HG03066 (cell line): ENCODE results near the gene SBNO2.
"Not testable (repeated sequence)": the region's sequence is repeated elsewhere in the genome, so short reads cannot be mapped to it uniquely, and the experiment has no call there.

Experiments used
- ATAC-seq: cut with Tn5 transposase; IDR thresholded peaks from one replicate; pipeline ENCODE4 v1.9.1; 2021; ENCODE audit warnings: low read depth; ENCODE audit not compliant: unreplicated experiment

Gene SBNO2

DNA sequence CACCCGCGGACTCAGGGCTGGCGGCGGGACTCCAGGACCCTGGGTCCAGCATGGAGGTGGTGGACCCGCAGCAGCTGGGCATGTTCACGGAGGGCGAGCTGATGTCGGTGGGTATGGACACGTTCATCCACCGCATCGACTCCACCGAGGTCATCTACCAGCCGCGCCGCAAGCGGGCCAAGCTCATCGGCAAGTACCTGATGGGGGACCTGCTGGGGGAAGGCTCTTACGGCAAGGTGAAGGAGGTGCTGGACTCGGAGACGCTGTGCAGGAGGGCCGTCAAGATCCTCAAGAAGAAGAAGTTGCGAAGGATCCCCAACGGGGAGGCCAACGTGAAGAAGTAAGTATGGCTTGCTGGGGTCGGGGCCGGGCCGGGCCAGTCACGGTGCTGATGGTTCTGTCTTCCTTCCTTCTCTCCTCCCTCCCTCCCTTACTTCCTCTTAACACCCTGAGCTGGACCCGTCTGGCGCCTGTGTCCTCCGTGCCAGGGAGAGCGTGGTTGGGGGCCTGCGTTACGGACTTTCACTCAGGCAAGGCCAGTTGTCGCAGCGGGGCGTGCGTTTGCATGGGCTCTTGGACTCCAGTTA, 32.9 kb upstream of the SBNO2 start:
- no peak for ATAC-seq

DNA sequence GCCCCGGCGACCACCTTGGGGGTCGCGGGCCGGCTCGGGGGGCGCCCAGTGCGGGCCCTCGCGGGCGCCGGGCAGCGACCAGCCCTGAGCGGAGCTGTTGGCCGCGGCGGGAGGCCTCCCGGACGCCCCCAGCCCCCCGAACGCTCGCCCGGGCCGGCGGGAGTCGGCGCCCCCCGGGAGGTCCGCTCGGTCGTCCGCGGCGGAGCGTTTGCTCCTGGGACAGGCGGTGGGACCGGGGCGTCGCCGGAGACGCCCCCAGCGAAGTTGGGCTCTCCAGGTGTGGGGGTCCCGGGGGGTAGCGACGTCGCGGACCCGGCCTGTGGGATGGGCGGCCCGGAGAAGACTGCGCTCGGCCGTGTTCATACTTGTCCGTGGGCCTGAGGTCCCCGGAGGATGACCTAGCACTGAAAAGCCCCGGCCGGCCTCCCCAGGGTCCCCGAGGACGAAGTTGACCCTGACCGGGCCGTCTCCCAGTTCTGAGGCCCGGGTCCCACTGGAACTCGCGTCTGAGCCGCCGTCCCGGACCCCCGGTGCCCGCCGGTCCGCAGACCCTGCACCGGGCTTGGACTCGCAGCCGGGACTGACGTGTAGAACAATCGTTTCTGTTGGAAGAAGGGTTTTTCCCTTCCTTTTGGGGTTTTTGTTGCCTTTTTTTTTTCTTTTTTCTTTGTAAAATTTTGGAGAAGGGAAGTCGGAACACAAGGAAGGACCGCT, 32.2 kb upstream of the SBNO2 start:
- no peak for ATAC-seq

DNA sequence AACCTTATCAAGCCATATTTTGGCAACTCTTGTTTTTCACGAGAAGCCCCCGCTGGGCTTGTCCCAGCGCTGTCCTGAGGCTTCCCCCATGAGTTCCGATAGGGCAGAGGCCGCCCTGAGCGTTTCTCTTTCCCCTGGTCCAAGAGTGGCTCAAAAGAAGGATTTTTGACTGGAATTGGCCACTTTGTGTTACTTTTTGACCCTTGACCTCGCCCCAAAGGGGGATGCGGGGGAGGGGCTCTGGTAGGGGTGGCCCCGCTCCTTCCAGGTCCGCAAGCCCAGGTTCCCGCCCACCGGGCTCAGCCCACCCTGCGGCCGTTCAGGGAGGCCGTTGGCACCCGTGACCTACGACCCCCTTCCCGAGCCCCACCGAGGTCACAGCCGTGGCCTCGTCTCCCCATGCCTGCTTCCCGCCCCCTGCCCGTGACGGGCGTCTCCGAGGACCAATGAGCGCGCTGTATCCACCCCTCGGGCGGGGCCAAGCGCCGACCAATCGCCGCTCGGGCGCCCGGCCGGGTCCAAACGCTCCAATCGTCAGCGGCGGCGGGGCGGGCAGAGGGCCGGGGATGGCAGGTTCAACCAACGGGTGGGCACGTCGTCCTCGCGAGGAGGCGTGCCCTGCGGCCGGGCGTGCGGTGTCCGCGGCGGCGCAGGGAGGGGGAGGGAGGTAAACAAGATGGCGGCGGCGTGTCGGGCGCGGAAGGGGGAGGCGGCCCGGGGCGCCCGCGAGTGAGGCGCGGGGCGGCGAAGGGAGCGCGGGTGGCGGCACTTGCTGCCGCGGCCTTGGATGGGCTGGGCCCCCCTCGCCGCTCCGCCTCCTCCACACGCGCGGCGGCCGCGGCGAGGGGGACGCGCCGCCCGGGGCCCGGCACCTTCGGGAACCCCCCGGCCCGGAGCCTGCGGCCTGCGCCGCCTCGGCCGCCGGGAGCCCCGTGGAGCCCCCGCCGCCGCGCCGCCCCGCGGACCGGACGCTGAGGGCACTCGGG, 31.3 kb upstream of the SBNO2 start, which contains the start of gene STK11:
STK11 (plus strand) TSS at position 665 of the 986 bp plus-strand sequence. CDS start 1,136 bp downstream, outside the sequence.
- peak; percentile 83 for ATAC-seq

DNA sequence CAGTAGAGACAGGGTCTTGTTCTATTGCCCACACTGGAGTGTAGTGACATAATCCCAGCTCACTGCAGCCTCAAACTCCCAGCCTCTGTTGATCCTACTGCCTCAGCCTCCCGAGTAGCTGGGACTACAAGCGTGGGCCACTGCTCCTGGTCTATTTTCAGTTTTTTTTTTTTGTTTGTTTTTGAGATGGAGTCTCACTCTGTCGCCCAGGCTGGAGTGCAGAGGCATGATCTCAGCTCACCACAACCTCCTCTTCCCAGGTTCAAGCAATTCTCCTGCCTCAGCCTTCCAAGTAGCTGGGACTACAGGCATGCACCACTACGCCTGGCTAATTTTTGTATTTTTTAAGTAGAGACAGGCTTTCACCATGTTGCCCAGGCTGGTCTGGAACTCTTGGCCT, 26.5 kb upstream of the SBNO2 start:
- ATAC-seq: not testable (repeated sequence)

DNA sequence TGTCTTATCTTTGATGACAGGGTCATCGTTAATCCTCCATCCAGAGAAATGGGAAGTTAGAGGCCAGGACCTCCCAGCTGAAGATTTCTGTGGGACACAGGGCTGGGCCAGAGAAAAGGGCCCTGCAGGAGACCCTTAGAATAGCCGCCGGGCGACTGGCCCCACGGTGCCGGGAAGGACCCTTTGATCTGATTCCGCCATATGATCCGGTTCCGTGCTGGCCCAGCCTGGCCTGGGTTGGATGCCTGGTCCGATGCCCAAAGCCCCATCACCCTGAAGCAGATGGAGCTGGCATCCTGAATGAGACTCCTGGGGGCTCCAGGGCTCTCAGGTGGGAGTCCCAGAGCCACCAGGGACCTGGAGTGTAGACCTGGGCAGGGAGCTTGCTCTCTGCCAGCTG, 25.5 kb upstream of the SBNO2 start:
- no peak for ATAC-seq

DNA sequence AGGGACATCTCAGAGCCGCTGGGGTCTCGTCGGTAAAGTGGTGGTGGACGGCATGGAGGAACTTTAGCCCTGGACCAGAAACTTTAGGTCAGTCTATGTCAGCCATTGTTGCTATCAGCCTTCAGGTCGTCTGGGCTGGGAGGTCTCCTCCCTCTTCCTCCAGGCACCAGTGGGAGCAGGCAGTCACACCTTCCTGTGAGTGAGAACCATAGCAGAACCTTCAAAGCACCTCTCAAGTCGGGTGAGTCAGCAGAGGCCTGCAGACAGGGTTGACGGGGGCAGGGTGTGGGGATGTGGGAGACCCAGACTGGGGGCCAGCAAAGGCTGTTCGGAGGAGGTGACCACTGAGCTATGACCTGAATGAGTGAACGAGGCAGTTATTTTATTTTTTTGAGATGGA, 15.4 kb upstream of the SBNO2 start:
- no peak for ATAC-seq

DNA sequence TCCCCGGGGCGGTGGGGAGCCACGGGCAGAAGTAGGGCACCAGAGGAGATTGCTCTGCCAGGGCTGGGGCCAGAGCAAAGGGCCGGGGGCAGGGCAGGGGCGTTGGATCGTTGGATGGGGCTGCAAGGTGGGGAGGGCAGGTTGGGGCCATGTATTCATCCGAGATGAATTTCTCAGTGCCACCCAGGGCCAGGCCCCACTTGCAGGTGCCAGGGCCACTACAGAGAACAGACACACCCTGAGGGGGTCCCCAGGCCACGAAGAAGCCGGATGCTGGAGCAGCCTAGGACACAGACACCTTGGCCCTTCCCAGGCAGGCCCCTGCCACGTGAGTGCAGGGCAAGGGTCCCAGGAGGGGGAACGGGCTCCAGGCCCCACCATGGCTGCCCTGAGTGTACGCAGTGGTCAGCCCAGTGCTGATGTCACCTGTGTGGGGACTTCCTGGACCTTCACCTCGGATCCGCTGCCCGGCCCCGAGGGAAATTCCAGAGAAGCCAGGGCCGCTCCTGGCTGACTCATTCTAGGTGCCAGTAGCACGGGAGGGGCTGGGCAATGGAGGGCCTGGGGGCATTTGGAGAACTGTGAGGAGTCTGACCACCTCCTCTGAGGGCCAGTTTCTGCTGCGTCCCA, 9.6 kb upstream of the SBNO2 start:
- no peak for ATAC-seq

DNA sequence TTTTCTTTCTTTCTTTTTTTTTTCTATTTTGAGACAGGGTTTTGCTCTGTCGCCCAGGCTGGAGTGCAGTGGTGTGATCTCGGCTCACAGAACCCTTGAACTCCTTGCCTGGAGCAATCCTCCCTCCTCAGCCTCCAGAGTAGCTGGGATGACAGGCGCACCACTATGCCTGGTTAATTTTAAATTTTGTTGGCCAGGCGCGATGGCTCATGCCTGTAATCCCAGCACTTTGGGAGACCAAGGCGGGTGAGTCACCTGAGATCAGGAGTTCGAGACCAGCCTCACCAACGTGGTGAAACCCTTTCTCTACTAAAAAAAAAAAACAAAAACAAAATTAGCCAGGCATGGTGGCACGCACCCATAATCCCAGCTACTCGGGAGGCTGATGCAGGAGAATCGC, 8.7 kb upstream of the SBNO2 start:
- no peak for ATAC-seq

DNA sequence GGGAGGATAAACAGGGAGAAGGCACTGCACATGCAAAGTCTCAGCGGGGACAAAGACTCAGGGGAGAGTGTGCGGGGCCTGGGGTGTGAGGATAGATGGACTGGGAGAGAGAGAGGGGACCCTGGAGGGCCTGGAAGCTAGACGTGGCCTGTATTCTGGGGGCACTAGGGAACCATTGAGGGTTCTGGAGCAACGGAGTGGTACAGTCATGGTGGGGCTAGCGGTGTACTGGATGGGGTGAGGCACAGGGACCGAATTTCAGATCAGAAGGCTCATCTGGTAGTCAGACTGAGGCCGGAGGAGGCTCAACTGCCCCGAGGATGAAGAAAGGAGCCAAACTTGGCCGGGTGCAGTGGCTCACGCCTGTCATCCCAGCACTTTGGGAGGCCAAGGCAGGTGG, 8.0 kb upstream of the SBNO2 start:
- no peak for ATAC-seq

DNA sequence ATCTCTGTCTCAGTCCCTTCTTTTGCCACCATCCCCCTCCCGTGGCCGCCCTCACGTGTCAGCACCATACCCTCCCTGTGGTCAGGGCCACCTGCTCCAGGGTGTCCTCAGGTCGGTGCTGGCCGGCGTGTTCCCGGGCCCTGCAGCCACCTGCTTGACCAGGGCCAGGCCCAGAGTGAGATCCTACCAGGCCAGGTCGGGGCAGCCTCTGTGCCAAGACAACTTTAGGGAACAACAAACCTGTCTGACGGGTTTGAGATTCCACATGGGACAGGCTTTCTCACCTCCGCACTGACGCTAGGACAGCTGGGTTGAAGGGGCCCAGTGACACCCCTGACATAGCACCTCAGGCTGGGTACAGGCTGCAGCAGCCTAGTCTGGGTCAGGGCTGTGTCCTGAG, 7.5 kb upstream of the SBNO2 start:
- ATAC-seq: no peak

DNA sequence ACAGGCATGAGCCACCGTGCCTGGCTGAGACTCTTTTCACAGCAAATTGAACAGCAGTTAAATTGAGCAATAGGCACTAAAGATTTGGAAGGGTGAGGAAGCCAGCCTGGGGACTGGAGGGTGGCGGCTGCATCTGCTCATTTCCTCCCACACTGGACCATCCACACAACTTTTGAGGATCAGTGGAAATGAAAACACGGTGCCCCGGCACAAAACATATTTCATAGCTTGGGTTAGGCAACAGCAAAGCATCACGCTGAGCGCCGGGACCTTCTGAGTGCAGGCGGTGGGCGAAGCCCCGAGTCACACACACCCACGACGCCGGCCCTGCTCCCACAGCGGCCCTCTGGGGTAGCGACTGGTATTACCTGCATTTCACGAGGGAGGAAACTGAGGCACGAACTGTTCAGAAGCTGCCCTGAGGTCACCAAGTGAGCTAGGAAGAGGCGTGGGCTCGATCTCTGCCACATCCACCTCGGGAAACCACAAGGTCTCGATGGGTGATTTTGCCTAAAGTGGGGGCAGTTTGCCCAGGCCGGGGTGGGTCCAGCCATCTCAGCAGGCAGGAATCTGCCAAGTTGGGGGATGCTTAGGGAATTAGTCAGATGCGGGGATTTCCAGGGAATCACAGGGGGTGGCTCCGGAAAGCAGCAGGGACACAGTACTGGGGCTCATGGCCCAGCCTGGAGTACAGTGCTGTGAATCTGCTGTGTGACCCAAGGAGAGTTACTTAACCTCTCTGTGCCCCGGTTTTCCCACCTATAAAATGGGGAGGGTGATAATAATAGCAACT, 3.5 kb upstream of the SBNO2 start:
- ATAC-seq: no peak

DNA sequence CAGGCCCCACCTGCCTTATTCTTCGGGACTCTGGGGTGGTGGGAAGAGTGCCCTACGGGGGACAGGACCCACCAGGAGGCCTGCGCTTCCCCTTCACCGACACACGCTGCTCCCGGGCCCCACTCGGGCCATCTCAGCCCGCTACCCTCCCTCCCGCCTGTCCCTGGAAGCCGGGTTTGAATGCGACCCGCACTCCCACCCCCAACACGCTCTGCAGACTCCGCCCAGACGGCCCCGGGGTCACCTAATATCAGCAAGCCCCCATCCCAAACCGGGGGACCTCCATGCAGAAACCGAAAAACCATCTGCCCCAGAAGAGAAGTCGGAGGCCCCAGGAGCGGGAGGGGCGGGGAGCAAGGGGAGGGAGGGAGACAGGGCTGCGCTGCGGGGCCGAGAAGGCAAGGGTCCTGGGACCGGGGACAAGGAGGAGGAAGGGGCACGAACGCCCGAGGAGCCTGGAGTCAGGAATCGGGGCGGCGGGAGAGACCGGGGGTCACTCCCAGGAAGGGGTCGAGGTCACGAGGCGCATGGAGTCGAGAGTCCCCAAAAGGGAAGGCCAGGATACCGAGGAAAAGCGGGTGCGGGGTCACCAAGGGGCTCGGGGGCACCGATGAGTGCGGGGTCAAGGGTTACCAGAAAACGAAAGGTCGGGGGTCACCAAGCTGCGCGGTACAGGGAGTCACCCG, 766 bp downstream of the SBNO2 start:
- no peak for ATAC-seq

DNA sequence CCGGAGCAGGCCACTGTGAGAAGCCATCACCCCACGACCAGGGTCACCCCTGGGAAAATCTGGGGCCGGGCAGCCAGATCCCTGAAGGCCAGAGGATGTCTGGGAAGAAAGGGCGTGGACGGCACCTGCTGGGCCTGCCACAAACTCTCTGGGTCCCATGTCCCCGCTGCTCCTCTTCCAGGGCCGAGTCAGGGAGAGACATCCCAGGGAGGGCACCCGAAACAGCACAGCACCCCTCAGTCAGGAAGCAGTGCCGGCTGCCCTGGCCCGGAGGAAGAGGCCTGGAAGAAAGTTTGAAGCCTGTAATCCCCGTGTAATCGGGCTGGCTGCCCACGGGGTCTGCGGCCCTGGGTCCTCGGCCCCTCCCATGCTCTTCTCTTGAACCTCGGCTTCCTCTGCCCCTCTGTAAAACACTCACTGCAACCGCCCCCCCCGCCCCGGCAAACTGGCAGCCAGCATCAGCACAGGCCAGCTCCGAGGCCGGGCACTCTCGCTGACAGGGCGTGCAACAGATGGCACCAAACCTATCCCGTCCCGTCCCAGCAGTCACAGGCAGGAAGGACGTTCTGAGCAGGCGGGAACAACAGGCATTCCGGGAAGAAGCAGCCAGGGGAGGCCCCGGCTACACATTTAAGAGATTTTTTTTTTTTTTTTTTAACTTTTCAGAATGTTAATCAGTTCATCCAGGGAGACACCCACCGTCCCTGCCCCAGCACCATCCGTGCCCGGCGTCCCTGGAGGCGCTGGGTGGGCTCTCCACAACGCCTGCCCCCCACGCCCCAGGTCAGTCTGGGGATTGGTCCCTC, 1.5 kb downstream of the SBNO2 start:
- no peak for ATAC-seq

DNA sequence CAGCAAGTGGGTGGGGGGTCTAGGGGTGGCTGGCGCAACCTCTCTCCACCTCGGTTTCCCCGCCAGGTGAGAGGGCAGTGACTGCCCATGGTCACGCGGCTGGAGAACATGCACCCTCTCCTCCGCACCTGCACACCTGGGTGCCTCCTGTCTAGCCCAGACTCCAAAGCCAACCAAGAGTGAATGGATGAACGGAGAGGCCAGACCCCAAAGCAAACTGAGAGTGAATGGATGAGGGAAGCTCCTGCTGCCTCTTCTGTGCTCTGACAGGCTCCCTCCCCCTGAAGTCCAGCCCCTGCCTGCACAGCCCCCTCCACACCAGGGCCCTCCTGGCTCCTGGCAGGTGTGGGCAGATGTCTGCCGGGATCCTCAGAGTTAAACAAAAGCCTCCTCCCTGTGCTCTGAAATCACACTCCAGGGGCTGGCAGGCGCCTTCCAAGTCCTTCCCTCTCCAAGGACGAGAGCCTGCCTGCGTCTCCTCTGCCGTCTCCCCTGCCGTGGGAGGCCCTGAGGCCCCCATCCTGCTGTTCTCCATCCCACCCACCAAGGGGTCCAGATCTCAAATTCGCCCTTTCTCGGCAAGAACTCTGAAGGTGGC, 2.2 kb downstream of the SBNO2 start:
- ATAC-seq: no peak

DNA sequence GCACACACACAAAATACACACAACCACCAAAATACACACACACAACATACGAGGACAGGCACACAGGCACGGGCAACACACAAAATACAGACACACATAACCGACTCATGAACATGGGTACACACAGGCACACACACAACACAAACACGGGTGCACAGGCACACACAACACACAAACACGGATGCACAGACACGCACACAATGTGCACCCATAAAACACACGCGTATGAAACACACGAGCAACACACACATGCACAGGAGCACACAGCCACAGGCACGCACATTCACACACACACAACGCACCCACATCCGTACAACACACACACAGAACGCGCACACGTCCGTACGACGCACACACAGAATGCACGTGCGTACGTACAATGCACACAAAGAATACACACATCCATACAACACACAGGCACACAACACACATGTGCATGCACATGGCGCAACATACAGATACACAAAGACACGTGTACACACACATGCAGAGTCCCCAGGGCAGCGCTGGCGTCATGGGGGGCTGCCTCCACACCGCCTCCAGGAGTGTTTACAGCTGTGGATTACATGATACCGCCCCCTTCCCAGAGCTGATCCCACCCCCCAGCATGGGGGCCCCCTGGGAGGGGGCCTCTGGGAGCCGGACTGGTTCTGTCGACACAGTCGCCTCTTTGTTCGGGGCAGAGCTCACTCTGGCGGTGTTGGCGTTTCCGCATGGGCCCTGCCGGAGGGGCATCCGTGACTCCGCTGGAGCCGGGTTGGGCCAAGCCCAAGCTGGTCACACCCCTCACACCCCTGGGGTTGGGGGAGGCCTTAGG, 2.9 kb downstream of the SBNO2 start:
- no peak for ATAC-seq

DNA sequence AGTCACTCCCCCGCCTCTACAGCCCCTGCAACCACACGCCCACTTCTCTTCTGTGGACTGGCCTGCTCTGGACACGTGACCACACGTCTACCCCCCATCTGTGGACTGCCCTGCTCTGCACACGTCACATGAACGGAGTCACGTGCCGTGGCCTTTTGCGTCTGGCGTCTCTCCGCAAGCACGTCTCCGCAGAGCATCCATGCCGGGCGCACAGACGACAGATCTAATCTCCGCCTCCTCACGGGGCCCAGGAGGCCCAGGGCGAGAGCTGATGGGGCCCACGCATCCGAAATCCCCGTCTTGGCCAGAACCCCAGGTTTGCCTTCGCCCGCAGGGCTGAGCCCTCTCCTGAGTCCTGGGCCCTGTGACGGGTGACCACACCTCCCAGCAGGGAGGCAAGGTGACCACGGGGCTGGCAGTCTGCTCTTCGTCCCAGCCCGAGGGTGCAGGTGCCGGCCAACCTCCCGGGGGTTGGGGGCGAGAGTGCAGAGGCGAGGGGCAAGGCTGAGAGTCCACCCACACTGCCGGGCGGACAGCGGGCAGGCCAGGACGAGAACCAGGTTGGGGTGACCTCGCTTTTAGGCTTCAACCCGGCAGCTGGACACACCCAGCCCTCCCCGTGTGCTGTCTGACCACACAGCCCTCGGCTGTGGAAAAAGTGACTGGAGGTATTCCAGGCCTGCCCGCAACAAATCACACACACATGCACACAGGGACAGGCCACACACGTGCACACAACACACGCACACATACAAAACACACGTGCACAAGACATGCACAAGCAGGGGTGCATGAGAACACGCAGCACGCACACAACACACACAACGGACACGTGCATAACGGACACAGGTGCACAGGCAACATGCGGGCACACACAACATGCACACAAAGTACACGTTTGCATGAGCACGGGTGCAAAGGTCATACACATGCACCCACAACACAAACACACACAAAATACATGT, 3.9 kb downstream of the SBNO2 start:
- ATAC-seq: no peak
